SH-SY5Y (cell line): ENCODE data around the gene TBL3.

Experiments
- GATA2 ChIP-seq: IDR thresholded peaks from 2 replicates; pipeline ENCODE4 v1.6.1; 2011; ENCODE audit warnings: mild to moderate bottlenecking, low read depth, low read length
- GATA3 ChIP-seq: IDR thresholded peaks from 2 replicates; pipeline ENCODE4 v1.6.1; 2011; ENCODE audit warnings: low read depth, mild to moderate bottlenecking, low read length, moderate library complexity

TBL3 gene

GRCh38 chr16:2019921-2020831, 48.3 kb downstream of the TBL3 start:
- TF ChIP-seq GATA3 (no peak), GATA2 (no peak)

GRCh38 chr16:2022723-2023091, 50.9 kb downstream of the TBL3 start:
- TF ChIP-seq GATA3, result no peak
- no peak for TF ChIP-seq GATA2

- TF ChIP-seq GATA2 (no peak), GATA3 (no peak)
Measured at GRCh38 chr16:2023092-2024031, 51.5 kb downstream of the TBL3 start.

GRCh38 chr16:2024032-2024420, 52.2 kb downstream of the TBL3 start:
- no peak for TF ChIP-seq GATA3
- no peak for TF ChIP-seq GATA2

- TF ChIP-seq GATA2, result no peak
- no peak for TF ChIP-seq GATA3
Measured at GRCh38 chr16:2025251-2025650, 53.4 kb downstream of the TBL3 start.

GRCh38 chr16:2025878-2026460, 54.1 kb downstream of the TBL3 start:
- TF ChIP-seq GATA2 (no peak), GATA3 (no peak)

GRCh38 chr16:2026461-2027023, 54.7 kb downstream of the TBL3 start, which contains the start of gene NHERF2:
Gene NHERF2, plus strand, starts transcription at chr16:2026902. Its CDS starts 104 bp downstream, at chr16:2027006.
- TF ChIP-seq GATA2, result no peak
- no peak for TF ChIP-seq GATA3

GRCh38 chr16:2027024-2028010, 55.5 kb downstream of the TBL3 start:
- no peak for TF ChIP-seq GATA3
- TF ChIP-seq GATA2, result no peak

- no peak for TF ChIP-seq GATA2
- no peak for TF ChIP-seq GATA3
Measured at GRCh38 chr16:2028146-2028545, 56.3 kb downstream of the TBL3 start.

- no peak for TF ChIP-seq GATA3
- TF ChIP-seq GATA2, result no peak
Measured at GRCh38 chr16:2028620-2029220, 56.9 kb downstream of the TBL3 start.

- no peak for TF ChIP-seq GATA3
Measured at GRCh38 chr16:2029350-2029749, 57.5 kb downstream of the TBL3 start.

GRCh38 chr16:2030036-2030435, 58.2 kb downstream of the TBL3 start:
- TF ChIP-seq GATA2 (no peak), GATA3 (no peak)
